ENCODE results near the gene AQP2.

Gene AQP2

GRCh38 chr12:49920915-49921286 lies 29.6 kb upstream of the AQP2 start:
- DNase-seq: no peak

- DNase-seq: no peak
Measured at GRCh38 chr12:49921299-49921698, 29.2 kb upstream of the AQP2 start.

- DNase-seq: no peak
Measured at GRCh38 chr12:49921936-49922335, 28.6 kb upstream of the AQP2 start.

GRCh38 chr12:49922349-49923034 lies 28.0 kb upstream of the AQP2 start:
- no peak for DNase-seq

GRCh38 chr12:49923035-49923644 lies 27.4 kb upstream of the AQP2 start:
- no peak for DNase-seq

DNA sequence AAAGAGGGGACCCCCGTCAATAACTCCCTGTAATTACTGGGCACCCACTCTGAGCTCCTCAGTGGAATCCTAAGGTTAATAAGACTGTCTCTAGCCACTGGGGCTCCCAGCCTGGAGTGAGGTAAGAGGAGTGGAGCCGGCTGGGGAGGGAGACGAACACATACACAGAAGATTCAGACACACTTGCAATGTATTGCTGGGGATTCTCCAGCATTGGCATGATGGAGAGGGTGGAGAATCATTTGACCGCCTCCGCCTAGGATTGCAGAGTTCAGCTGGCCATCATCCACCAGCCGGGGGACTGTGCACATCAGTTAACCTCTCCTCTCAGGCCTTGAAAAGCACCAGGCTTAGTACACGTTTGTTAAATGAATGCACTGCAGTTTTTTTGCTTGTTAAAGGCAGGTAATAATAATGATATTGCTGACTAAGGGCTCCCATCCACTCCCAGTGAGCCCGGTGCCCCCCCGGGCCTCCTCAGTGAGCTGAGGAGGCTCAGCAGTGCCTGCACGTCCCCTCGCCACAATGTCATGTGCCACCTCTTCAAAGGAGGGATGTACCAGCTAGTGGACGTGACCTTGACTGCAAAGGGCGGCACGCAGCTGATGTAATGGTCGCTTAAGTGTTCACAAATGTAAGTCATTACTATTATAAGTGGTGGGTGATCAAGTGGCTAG lies 26.5 kb upstream of the AQP2 start:
- no peak for DNase-seq

GRCh38 chr12:49924628-49925246 lies 25.8 kb upstream of the AQP2 start:
- no peak for DNase-seq

DNA sequence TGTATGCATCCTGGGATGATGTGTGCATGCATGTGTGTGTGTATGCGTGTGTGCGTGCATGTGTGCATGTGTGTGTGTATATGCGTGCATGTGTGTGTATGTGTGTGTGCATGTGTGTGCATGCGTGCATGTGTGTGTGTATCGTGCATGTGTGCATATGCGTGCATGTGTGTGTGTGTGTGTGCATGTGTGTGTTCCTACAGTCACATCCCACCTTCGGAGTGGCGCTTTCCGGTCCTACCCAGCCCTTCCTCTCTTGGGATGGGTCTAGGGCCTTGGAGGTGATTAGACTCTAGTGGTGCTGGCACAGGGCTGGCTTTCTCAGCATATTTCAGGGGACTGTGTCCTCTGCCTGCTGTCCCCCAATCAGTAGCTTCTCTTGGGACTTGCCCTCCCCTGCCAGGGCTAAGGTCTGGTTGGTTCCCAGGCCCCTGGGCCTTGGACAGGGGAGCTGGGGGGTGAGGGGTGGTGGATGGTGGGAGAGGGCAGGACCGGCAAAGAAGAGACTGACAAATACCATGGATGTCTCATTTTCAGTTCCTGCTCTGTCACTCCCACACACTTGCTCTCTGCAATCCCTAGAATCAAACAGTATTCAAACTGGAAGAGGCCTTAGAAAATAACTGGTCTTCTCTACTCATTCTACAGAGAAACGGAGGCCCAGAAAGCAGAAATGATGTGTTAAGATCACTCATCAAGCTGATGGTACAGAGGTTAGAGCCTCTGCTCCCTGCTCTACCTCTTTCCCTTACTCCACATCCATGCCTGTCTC lies 24.9 kb upstream of the AQP2 start:
- no peak for DNase-seq

DNA sequence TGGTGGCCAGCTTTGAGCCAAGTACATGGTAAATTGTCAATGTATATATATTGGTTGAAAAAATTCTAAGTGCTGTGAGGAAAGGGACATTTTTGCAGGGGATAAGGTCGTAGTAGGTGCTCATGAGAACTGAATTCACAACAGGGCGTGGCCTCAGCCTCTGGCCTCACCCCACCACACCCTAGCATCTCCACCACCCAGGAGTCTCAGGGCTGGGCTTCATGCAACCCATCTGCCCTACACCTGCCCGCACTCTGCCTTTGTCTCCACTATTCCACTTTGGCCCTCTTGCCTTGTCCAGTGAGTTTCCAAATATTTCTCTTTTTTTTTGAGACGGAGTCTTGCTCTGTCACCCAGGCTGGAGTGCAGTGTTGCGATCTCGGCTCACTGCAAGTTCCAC lies 22.1 kb upstream of the AQP2 start:
- DNase-seq: no peak

DNA sequence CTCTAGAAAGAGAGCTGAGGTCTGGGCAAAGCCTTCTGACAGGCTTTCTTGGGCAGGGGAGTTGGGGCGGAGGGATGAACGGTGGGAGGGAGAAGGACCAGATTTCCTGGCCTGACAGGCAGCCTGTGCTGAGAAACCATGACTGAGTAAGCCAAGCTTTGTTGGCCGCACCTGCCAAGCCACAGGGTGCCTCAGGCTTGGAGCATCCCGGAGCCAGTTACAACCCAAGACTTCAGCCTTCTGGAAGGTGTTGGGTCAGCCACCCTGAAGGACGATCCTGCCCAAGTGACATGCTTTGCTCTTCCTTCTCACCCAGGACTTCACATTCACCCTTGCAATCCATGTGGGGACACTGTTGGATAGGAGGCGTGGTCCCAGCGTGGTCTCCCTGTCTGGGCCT lies 21.0 kb upstream of the AQP2 start:
- no peak for DNase-seq

- peak; percentile 50 for DNase-seq
Measured at GRCh38 chr12:49930515-49931288, 19.8 kb upstream of the AQP2 start.

DNA sequence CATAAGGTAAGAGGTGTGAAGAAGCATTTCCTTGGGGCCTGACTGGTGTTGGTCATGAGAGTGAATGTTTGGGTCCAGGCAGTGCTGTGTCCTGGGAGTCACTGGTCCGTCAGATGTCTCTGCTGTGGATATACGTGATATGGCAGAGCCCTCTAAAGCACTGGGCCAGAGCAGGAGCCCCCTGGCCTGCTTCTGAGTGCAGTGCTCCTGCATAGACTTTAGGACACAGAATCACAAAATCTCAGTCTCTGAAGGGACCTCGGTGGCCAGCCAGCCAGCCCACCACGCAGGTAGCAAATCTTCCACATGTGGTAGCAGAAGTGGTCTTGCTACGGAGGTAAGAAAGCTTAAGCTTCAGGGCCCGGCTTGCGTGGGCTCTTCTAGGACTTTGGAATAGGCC lies 18.5 kb upstream of the AQP2 start:
- DNase-seq: no peak

DNA sequence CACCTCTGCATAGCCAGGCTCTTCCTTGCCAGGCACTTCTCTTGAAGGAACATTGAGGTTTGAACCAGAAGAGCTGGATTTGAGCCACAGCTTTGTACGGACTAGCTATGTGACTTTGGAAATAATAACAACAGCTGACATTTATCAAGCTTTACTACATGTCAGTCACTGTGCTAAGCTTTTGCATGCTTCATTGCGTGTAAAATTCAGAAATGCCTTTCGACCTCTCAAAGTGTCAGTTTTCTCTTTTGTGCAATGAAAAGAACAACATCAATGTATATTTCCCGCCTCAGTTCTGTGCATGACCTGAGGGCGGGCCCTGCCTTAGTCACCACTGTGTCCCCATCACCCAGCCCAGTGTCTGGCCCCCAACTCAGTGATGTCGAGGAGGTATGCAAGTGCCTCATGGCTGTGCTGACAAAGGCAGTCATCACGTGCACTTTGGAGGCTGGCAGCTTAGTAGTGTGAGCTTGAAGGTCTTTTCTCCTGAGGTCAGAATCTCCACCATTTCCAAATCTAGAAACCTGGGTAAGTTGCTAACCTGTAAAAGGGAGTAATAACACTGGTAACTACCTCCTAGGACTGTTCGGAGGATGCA lies 17.9 kb upstream of the AQP2 start:
- DNase-seq: no peak

DNA sequence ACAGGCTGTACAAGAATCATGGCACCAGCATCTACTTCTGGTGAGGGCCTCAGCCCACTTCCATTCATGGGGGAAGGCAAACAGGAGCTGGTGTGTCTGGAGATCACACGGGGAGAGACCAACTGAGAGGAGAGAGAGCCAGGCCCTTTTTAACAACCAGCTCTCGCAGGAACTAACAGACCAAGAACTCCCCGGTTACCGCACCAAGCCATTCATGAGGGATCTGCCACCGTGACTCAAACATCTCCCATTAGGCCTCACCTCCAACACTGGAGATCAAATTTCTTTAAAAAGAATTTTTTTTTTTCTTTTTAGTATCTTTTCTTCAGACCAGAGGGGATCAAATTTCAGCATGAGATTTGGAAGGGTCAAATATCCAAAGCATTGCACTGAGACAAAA lies 16.7 kb upstream of the AQP2 start:
- peak; percentile 48 for DNase-seq

DNA sequence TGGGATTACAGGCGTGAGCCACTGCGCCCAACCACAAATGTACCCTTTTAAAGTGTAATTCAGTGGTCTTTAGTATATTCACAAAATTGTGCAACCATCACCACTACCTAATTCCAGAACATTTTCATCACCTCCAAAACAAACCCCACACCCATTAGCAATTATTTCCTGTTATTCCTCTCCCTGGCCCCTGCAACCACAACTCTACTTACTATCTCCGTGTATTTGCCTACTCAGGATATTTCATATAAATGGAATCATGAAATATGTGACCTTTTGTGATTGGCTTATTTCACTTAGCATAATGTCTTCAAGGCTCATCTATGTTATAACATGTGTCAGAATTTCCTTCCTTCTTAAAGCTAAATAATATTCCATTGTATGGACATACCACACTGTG lies 16.0 kb upstream of the AQP2 start:
- DNase-seq: no peak

- DNase-seq: no peak
Measured at GRCh38 chr12:49936925-49937324, 13.6 kb upstream of the AQP2 start.

DNA sequence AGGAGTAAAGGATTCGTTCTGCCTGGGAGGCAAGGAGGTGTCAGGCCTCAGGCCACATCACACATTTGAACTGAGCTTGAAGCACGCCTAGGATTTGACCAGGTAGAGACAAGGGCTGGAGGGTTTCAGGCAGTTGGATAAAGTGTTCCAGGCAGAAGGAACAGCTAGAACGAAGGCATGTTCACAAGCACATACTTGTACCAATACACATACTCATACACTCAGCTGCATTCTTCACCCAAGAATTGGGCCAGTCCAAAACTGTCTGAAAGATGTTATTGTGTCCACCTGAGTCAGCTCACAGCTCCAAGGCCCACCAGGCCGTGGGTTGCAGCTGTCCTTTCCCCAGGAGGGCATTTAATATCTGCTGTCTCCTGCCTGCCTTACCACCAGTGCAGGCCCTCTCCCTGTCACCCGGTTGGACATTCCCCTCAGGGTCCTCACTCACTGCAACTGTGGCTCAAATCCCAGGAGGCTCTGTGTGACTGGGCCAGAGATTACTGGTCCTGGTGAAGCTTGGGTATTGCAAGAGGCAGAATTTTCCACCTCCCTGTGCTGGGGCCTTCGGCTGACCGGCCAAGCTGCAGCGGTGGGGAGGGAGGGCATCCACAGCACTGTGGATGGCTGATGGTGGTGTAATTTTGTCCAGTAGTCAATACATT lies 12.8 kb upstream of the AQP2 start:
- DNase-seq: no peak

DNA sequence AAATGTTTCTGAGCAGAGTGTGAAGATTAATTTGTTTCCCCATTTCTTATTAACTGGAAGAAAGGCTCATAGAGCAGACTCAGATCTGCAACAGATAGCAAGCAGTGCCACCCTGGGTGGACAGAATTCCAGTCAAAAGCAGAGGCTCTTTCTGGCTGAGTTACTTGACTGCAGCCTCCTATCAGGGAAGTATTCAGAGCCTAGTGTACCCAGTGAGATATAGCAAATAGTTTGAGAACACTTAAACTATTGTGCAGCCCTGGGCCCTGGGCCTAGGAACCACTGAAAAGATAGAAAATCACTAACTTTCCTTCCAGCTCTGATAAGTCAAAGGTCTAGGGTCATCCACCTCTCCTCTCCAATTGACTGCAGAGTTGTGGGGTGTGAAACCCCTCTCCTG lies 11.2 kb upstream of the AQP2 start:
- no peak for DNase-seq

DNA sequence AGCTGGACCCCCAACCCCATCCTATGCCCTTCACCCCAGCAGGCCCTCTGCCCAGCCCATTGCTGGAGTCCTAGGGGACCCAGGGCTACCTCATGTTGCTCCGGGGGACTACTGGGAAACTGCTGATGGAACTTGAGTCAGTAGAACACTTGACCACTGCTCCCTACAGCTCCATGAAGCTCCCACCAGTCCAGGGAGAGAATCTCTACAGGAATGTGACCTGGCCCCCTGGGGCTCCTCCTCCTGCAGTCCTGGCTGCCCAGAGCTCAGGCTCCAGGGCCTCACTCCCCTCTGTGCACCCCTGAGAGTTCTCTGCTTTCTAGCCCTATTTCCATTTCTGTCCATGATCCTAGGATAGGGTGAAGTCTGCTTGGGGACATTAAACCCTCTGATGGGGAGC lies 10.8 kb upstream of the AQP2 start:
- DNase-seq: no peak

DNA sequence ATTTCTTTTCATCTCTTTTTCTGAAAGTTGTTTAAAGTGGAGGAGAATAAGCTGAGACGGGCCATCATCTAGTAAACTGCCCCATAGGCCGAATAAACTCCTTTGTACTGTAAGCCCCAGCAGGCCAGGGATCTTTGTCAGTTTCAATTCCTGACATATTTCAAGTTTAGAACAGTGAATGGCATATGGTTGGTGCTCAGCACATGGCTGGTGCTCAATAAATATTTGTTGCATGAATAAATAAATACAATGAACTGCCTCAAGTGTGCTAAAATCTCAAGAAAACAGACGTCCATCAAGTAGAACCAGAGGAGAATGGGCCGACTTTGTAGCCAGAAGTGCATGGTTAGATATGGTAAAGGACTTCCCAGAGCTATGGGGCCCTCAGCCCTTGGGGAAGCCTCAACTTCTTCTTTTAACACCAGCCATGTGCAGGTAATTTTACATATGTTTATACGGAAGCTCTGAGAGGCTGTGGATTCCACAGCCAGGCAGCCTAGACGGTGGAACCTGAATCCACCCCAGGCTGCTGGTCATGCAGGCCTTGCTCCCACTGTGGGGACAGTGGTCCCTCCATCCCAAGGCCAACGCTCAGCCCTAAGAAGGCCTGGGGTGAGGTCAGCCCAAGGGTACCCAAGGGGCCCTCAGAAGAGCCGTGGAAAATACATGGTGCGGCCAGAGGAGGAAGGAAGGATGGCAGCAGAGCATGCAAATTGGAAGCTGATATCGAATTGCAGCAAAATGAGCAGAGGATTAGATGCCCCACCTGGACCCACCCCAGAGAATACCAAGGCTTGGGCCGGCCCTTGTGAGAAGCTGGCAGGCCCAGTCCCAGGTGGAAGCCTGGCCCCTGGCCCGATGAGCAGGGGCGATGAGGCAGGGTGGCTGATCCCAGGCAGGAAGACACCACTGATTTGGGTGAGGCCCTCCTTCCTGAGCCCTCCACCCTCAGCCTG lies 8.7 kb upstream of the AQP2 start:
- DNase-seq: no peak
